ENCODE results near the gene GUCY2C.
A peak's percentile ranks its signal among the peaks of the same experiment; 100 is the strongest.
"Not testable (repeated sequence)": the region's sequence is repeated elsewhere in the genome, so short reads cannot be mapped to it uniquely, and the experiment has no call there.

The GUCY2C gene

GRCh38 chr12:14696265-14696741 lies at the start of gene GUCY2C:
TSS of gene GUCY2C (minus strand) at chr12:14696599. CDS start at chr12:14696448, 151 bp downstream.
- Histone ChIP-seq H3K4me1 (ENCODE audit: control insufficient read depth, insufficient read depth, low read length) (no peaks in the 10 kb centered on the region), H3K9ac (ENCODE audit: low read length) (peak within 1 kb of the TSS; percentile 32), H3K27ac (ENCODE audit: low read depth, low read length) (no peak within 1 kb of the TSS), H3K36me3 (ENCODE audit: control insufficient read depth, insufficient read depth, low read length) (no peaks in the 10 kb centered on the region), H3K4me3 (ENCODE audit: low read length) (peak within 1 kb of the TSS; percentile 60), H3K27me3 (ENCODE audit: control insufficient read depth, insufficient read depth, low read length) (no peaks in the 10 kb centered on the region)

DNA sequence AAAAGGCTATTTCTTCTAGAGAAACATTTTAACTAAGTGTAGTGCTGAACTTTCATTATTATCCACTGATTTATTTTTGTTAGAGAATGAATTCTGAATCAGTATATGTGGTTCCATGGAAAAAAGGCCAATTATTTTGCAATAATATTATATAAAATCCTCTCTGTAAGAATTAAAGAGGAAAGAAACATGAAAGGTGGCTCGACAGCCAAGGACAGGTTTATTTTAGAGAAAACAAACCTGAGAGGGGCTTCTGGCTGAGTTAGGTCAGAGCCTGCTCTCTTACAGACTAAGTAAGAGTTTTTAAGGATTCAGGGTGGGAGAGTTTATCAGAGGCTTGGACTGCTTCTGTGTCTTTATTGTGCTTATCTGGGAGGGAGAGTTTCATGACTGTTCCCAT lies 46.7 kb upstream of the GUCY2C start:
- no peaks in the 10 kb centered on the region for H3K36me3 ChIP-seq (ENCODE audit: control insufficient read depth, insufficient read depth, low read length)
- no peaks in the 10 kb centered on the region for H3K27me3 ChIP-seq (ENCODE audit: control insufficient read depth, insufficient read depth, low read length)
- no peak overlapping the region for H3K9ac ChIP-seq (ENCODE audit: low read length)
- no peak overlapping the region for H3K4me3 ChIP-seq (ENCODE audit: low read length)
- no peaks in the 10 kb centered on the region for H3K4me1 ChIP-seq (ENCODE audit: control insufficient read depth, insufficient read depth, low read length)
- no peak overlapping the region for H3K27ac ChIP-seq (ENCODE audit: low read depth, low read length)

GRCh38 chr12:14741942-14742341 lies 45.5 kb upstream of the GUCY2C start:
- Histone ChIP-seq H3K27me3 (ENCODE audit: control insufficient read depth, insufficient read depth, low read length) (no peaks in the 10 kb centered on the region), H3K4me3 (ENCODE audit: low read length) (no peak overlapping the region), H3K36me3 (ENCODE audit: control insufficient read depth, insufficient read depth, low read length) (no peaks in the 10 kb centered on the region)

DNA sequence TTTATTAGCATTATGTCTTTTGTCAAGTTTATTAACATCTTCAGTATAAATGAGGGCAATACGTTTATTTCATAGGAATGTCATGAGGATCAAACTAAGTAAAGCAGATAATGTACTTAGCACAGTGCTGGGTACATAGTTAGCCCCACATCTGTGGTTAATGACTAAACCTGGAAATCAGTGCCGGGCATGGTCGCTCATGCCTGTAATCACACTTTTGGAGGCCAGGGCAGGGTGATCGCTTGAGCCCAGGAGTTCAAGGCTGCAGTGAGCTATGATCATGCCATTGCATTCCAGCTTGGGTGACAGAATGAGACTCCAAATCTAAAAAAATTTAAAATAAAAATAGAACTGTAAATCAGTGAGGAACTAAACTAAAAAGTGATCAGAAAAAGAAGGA lies 44.8 kb upstream of the GUCY2C start:
- H3K36me3 ChIP-seq (ENCODE audit: control insufficient read depth, insufficient read depth, low read length), result no peaks in the 10 kb centered on the region
- no peaks in the 10 kb centered on the region for H3K4me1 ChIP-seq (ENCODE audit: control insufficient read depth, insufficient read depth, low read length)
- no peak overlapping the region for H3K4me3 ChIP-seq (ENCODE audit: low read length)
- no peak overlapping the region for H3K27ac ChIP-seq (ENCODE audit: low read depth, low read length)
- H3K9ac ChIP-seq (ENCODE audit: low read length), result no peak overlapping the region
- no peaks in the 10 kb centered on the region for H3K27me3 ChIP-seq (ENCODE audit: control insufficient read depth, insufficient read depth, low read length)

More at GRCh38 chr12:14741942-14742341, 45.5 kb upstream of the GUCY2C start:
- no peak overlapping the region for H3K9ac ChIP-seq (ENCODE audit: low read length)
- no peaks in the 10 kb centered on the region for H3K4me1 ChIP-seq (ENCODE audit: control insufficient read depth, insufficient read depth, low read length)
- H3K27ac ChIP-seq (ENCODE audit: low read depth, low read length), result no peak overlapping the region

GRCh38 chr12:14736441-14736840 lies 40.0 kb upstream of the GUCY2C start:
- not testable (repeated sequence) for H3K36me3 ChIP-seq (ENCODE audit: control insufficient read depth, insufficient read depth, low read length); H3K9ac ChIP-seq (ENCODE audit: low read length); H3K4me3 ChIP-seq (ENCODE audit: low read length); H3K4me1 ChIP-seq (ENCODE audit: control insufficient read depth, insufficient read depth, low read length); H3K27me3 ChIP-seq (ENCODE audit: control insufficient read depth, insufficient read depth, low read length); H3K27ac ChIP-seq (ENCODE audit: low read depth, low read length)

DNA sequence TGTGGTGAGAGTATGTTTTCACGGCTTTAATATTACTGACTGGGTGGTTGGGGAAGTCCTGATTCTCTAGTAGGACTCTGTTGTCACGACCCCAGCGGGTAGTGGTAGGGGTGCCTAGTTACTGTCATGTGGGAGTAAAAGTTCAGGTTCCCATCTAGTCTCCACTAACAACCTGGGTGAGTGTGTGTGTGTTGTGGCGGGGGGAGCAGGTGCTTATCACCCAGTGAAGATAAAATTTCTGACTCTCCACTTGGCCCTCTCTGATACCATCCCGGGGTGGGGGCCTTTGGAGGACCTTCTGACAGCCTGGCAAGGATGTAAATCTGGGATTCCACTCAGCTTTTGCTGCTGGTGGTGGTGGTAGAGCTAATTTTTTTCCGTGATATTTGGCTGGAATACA lies 35.4 kb upstream of the GUCY2C start:
- H3K9ac ChIP-seq (ENCODE audit: low read length), result no peak overlapping the region
- no peak overlapping the region for H3K27ac ChIP-seq (ENCODE audit: low read depth, low read length)
- H3K4me1 ChIP-seq (ENCODE audit: control insufficient read depth, insufficient read depth, low read length), result no peaks in the 10 kb centered on the region
- no peak overlapping the region for H3K4me3 ChIP-seq (ENCODE audit: low read length)
- H3K27me3 ChIP-seq (ENCODE audit: control insufficient read depth, insufficient read depth, low read length), result no peaks in the 10 kb centered on the region
- no peaks in the 10 kb centered on the region for H3K36me3 ChIP-seq (ENCODE audit: control insufficient read depth, insufficient read depth, low read length)

DNA sequence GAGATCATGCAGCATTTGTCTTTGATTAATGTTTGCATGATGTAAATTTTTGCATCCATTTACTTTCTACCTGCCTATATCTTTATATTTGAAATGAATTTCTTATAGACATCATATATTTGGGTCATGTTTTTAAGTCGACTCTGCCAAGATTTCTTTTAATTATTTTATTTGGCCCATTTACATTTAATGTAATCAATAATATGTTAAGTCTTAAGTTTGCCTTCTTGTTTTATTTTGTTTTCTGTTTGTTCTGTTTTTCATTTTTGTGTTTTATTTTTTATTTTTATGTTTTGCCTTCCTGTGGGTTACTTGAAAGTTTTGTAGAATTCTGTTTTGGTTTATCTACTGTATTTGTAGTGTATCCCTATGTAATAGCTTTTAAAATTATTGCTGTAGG lies 33.2 kb upstream of the GUCY2C start:
- Histone ChIP-seq H3K4me1 (ENCODE audit: control insufficient read depth, insufficient read depth, low read length) (no peaks in the 10 kb centered on the region), H3K27me3 (ENCODE audit: control insufficient read depth, insufficient read depth, low read length) (no peaks in the 10 kb centered on the region), H3K36me3 (ENCODE audit: control insufficient read depth, insufficient read depth, low read length) (no peaks in the 10 kb centered on the region), H3K27ac (ENCODE audit: low read depth, low read length) (no peak overlapping the region), H3K9ac (ENCODE audit: low read length) (no peak overlapping the region), H3K4me3 (ENCODE audit: low read length) (no peak overlapping the region)

GRCh38 chr12:14723763-14724162 lies 27.4 kb upstream of the GUCY2C start:
- Histone ChIP-seq H3K27ac (ENCODE audit: low read depth, low read length) (no peak overlapping the region), H3K36me3 (ENCODE audit: control insufficient read depth, insufficient read depth, low read length) (no peaks in the 10 kb centered on the region), H3K4me1 (ENCODE audit: control insufficient read depth, insufficient read depth, low read length) (no peaks in the 10 kb centered on the region), H3K9ac (ENCODE audit: low read length) (no peak overlapping the region), H3K27me3 (ENCODE audit: control insufficient read depth, insufficient read depth, low read length) (no peaks in the 10 kb centered on the region), H3K4me3 (ENCODE audit: low read length) (no peak overlapping the region)

- Histone ChIP-seq H3K4me3 (ENCODE audit: low read length) (no peak overlapping the region), H3K9ac (ENCODE audit: low read length) (no peak overlapping the region), H3K27me3 (ENCODE audit: control insufficient read depth, insufficient read depth, low read length) (no peaks in the 10 kb centered on the region), H3K4me1 (ENCODE audit: control insufficient read depth, insufficient read depth, low read length) (no peaks in the 10 kb centered on the region), H3K27ac (ENCODE audit: low read depth, low read length) (no peak overlapping the region), H3K36me3 (ENCODE audit: control insufficient read depth, insufficient read depth, low read length) (no peaks in the 10 kb centered on the region)
Observed at GRCh38 chr12:14716848-14717444, 20.5 kb upstream of the GUCY2C start.

- Histone ChIP-seq H3K36me3 (ENCODE audit: control insufficient read depth, insufficient read depth, low read length) (no peaks in the 10 kb centered on the region), H3K27me3 (ENCODE audit: control insufficient read depth, insufficient read depth, low read length) (no peaks in the 10 kb centered on the region)
Observed at GRCh38 chr12:14714437-14714836, 18.0 kb upstream of the GUCY2C start.

GRCh38 chr12:14710632-14711320 lies 14.4 kb upstream of the GUCY2C start:
- peaks cover 3% of the 10 kb centered on the region for H3K4me1 ChIP-seq (ENCODE audit: control insufficient read depth, insufficient read depth, low read length)
- H3K9ac ChIP-seq (ENCODE audit: low read length), result no peak overlapping the region
- H3K27me3 ChIP-seq (ENCODE audit: control insufficient read depth, insufficient read depth, low read length), result no peaks in the 10 kb centered on the region
- no peak overlapping the region for H3K4me3 ChIP-seq (ENCODE audit: low read length)
- peak overlapping the region; percentile 43 for H3K27ac ChIP-seq (ENCODE audit: low read depth, low read length)
- H3K36me3 ChIP-seq (ENCODE audit: control insufficient read depth, insufficient read depth, low read length), result no peaks in the 10 kb centered on the region

More at GRCh38 chr12:14714437-14714836, 18.0 kb upstream of the GUCY2C start:
- Histone ChIP-seq H3K4me3 (ENCODE audit: low read length) (no peak overlapping the region), H3K4me1 (ENCODE audit: control insufficient read depth, insufficient read depth, low read length) (peaks cover 3% of the 10 kb centered on the region), H3K9ac (ENCODE audit: low read length) (no peak overlapping the region), H3K27ac (ENCODE audit: low read depth, low read length) (no peak overlapping the region)

GRCh38 chr12:14701809-14702568 lies 5.6 kb upstream of the GUCY2C start:
- Histone ChIP-seq H3K27me3 (ENCODE audit: control insufficient read depth, insufficient read depth, low read length) (no peaks in the 10 kb centered on the region), H3K4me3 (ENCODE audit: low read length) (no peak overlapping the region), H3K36me3 (ENCODE audit: control insufficient read depth, insufficient read depth, low read length) (no peaks in the 10 kb centered on the region), H3K9ac (ENCODE audit: low read length) (no peak overlapping the region), H3K4me1 (ENCODE audit: control insufficient read depth, insufficient read depth, low read length) (no peaks in the 10 kb centered on the region), H3K27ac (ENCODE audit: low read depth, low read length) (no peak overlapping the region)
